Neutrophil (primary cell): Measurements from ENCODE around the gene MPDU1.

Experiments used
- H3K27ac ChIP-seq: fragments of 200-600 bp; sonication (generic); 2 replicates; pipeline ENCODE4 v1.5.1; 2016; ENCODE audit warnings: mild to moderate bottlenecking, moderate library complexity
- H3K27me3 ChIP-seq: fragments of 200-600 bp; sonication (generic); 2 replicates; pipeline ENCODE4 v1.6.0; 2016; ENCODE audit warnings: mild to moderate bottlenecking
- H3K36me3 ChIP-seq: fragments of 200-600 bp; sonication (generic); 2 replicates; pipeline ENCODE4 v1.5.1; 2017
- H3K4me1 ChIP-seq, 2 experiments: fragments of 200-600 bp in 1 of 2; sonication (generic) in 1 of 2; 1 replicate in 1 of 2; 2 replicates in 1 of 2; pipeline versions ENCODE4 v1.5.1 to v1.6.1; 2013 to 2016; ENCODE audit warnings: low read depth in 1 of 2, low read length in 1 of 2, mild to moderate bottlenecking in 1 of 2, moderate library complexity in 1 of 2; ENCODE audit not compliant: control insufficient read depth in 1 of 2, insufficient read depth in 1 of 2
- H3K4me3 ChIP-seq, 2 experiments: fragments of 200-600 bp in 1 of 2; sonication (generic) in 1 of 2; 1 replicate in 1 of 2; 2 replicates in 1 of 2; pipeline ENCODE4 v1.5.1; 2013 to 2016; ENCODE audit warnings: low read depth in 1 of 2, low read length in 1 of 2, mild to moderate bottlenecking in 1 of 2, moderate library complexity in 1 of 2
- H3K9me3 ChIP-seq: fragments of 200-600 bp; sonication (generic); 2 replicates; pipeline ENCODE4 v1.5.1; 2016
- CTCF ChIP-seq: fragments of 200-600 bp; sonication (generic); IDR thresholded peaks from 2 replicates; pipeline ENCODE4 v1.5.1; 2016; ENCODE audit warnings: antibody characterized with exemption

Gene MPDU1

DNA sequence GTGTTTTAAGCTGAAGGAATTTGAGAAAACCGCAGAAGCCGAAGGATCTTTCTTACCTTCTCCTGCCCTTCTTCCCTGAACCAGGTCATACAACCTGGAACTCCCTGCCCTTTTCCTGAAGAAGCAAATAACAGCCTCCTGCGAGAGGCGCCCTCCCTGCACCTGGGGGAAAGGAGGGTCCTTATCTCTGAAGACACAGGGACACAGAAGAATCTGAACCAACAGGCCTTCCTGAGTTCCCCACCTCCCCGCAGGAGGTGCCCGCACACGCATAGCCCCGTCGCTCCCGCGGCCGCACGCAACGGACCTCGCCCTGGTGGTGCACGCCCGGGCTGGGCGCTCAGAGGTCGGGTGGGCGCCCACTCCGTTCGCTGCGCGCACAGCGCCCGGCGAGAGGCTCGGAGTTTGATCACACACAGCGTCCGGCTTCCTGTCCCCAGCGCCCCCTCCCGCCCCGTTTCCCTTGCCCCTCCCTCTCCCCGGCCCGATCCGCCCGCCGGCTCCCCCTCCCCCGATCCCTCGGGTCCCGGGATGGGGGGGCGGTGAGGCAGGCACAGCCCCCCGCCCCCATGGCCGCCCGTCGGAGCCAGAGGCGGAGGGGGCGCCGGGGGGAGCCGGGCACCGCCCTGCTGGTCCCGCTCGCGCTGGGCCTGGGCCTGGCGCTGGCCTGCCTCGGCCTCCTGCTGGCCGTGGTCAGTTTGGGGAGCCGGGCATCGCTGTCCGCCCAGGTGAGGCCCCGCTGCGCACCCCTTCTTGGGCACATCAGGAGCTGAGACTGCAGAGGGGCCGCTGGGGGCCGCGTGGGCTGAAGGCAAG is 34.9 kb upstream of the MPDU1 start, which contains the start of gene TNFSF12:
TNFSF12 (plus strand) TSS at position 474 of the 816 bp plus-strand sequence; CDS start at position 570, 96 bp downstream.
- no peak for TF ChIP-seq CTCF
- H3K27ac ChIP-seq = peak within 1 kb of the TSS; percentile 75
- H3K9me3 ChIP-seq = no peaks in the 10 kb centered on the region
- no peaks in the 10 kb centered on the region for H3K36me3 ChIP-seq
- peaks cover 28 to 37% of the 10 kb centered on the region in 2 experiments for H3K4me1 ChIP-seq
- H3K27me3 ChIP-seq = peaks cover 39% of the 10 kb centered on the region
- H3K4me3 ChIP-seq = peak within 1 kb of the TSS; percentile 57 to 72

DNA sequence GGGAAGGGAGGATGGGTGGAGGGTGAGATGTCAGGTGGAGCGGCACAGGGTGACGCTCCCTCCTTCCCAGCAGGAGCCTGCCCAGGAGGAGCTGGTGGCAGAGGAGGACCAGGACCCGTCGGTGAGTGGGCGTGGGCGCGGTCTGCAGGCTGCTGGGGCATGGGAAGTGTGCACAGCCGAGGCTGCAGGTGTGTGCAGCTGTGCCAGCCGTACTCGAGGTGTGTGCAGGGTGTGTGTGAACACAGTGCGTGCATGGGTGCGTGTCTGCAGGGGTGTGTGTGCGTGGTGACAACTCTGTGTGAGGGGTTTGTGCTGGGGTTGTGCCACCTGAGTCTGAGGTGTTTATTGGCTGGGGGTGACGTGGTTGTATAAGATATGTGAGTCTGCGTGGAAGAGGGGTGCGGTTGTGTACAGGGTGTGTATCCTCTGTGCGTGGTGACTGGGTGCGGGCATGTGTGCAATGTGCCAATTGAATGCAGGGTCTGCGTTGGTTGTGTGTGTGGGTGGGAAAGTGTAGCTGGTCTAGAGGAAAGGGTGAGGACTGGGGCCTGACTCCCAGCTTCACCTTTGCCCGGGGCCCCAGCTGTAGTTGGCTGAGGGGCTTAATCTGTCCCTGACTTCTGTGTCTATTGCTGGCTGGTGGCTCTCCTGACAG is 34.1 kb upstream of the MPDU1 start:
- Histone ChIP-seq H3K9me3 (no peaks in the 10 kb centered on the region), H3K4me1 (peaks cover 30 to 39% of the 10 kb centered on the region in 2 experiments), H3K27me3 (peaks cover 34% of the 10 kb centered on the region), H3K36me3 (no peaks in the 10 kb centered on the region), H3K4me3 (peak overlapping the region; percentile 57 to 72), H3K27ac (peak overlapping the region; percentile 75)
- no peak for TF ChIP-seq CTCF

- Histone ChIP-seq H3K9me3 (no peaks in the 10 kb centered on the region), H3K36me3 (no peaks in the 10 kb centered on the region), H3K4me1 (peaks cover 30 to 39% of the 10 kb centered on the region in 2 experiments), H3K27me3 (peaks cover 34% of the 10 kb centered on the region), H3K4me3 (no peak overlapping the region), H3K27ac (no peak overlapping the region)
- TF ChIP-seq CTCF = no peak
Observed at GRCh38 chr17:7550344-7550743, 33.3 kb upstream of the MPDU1 start.

DNA sequence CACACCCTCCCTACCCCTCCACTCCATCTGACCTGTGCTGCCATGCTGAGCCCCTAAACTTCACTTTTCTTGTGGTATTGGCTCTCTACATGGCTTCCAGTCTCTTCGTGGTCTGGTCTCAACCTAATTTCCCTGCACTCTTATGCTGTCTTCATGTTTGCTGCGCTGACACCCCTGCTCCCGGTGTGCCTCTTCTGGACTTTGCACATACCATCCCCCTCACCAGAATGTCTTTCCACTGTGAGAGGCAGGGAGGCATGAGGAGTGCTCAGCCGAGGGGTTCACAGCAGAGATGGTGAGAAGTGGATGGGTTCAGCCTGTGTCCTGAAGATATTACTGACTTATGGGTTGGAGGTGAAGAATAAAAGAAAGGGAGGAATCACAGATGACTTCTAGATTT is 32.3 kb upstream of the MPDU1 start:
- Histone ChIP-seq H3K4me1 (peaks cover 30 to 39% of the 10 kb centered on the region in 2 experiments), H3K27ac (no peak overlapping the region), H3K27me3 (peaks cover 34% of the 10 kb centered on the region), H3K4me3 (no peak overlapping the region), H3K9me3 (no peaks in the 10 kb centered on the region), H3K36me3 (no peaks in the 10 kb centered on the region)
- TF ChIP-seq CTCF = no peak

DNA sequence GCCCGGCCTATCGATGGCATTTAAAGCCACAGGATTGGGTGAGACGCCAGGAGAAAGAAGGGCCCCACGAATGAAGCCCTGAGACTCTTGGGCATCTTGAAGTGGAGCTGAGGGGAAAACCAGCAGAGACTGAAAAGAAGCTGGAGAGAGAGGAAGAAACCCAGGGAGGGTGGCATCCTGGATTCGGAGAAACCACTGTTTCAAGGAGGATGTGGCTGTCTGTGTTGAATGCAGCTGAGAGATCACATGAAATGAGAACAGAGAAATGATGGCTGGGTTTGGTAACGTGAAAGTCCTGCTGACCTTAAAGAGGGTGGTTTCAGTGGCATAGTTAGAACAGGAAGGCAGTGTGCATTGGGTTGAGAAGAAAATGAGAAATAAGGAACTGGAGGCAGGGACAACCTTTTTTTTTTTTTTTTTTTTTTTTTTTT is 31.0 kb upstream of the MPDU1 start:
- peak overlapping the region; percentile 75 for H3K27ac ChIP-seq
- peaks cover 36 to 47% of the 10 kb centered on the region in 2 experiments for H3K4me1 ChIP-seq
- no peaks in the 10 kb centered on the region for H3K36me3 ChIP-seq
- no peaks in the 10 kb centered on the region for H3K9me3 ChIP-seq
- H3K4me3 ChIP-seq = no peak overlapping the region
- TF ChIP-seq CTCF = no peak
- peaks cover 29% of the 10 kb centered on the region for H3K27me3 ChIP-seq
